GM12801 (cell line): ENCODE results near the gene ARID3A.

Experiments used
- TF ChIP-seq, protein P1 (sequence below): IDR thresholded peaks from one replicate; pipeline ENCODE4 v1.5.1; 2011; ENCODE audit warnings: control low read depth; ENCODE audit not compliant: insufficient read length; ENCODE audit errors: extremely low read depth

ARID3A gene

DNA sequence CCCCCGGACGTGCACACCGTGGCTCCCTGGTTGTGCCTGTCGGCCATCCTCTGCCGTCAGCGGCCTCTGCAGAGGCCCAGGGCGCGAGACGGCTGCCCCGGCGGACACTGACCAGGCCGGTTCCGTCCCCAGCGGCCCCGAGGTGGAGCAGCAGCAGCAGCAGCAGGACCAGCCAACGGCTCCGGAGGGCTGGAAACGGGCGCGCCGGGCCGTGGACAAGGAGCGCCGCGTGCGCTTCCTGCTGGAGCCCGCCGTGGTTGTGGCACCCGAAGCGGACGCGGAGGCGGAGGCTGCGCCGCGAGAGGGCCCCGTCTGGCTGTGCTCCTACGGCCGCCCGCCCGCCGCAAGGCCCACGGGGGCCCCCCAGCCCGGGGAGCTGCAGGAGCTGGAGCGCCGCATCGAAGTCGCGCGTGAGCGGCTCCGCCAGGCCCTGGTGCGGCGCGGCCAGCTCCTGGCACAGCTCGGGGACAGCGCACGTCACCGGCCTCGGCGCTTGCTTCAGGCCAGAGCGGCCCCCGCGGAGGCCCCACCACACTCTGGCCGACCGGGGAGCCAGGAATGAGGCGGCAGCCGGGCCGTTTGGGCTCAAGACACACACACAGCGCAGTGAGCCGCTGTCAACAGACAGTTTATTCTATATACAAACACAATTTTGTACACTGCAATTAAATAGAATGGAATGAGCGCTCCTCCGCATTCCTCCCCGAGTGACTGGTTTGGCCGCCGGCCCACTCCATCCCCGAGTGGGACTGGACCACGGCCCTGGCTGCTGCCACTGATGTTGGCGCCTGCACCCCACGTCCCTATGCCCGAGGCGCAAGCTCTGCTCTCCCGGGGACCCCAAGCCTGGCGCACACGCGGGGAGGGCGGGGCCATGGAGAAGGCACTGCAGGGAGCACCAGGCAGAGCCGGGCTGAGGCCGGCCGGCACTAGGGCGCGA lies 83.5 kb downstream of the ARID3A start:
- TF ChIP-seq, protein P1, sequence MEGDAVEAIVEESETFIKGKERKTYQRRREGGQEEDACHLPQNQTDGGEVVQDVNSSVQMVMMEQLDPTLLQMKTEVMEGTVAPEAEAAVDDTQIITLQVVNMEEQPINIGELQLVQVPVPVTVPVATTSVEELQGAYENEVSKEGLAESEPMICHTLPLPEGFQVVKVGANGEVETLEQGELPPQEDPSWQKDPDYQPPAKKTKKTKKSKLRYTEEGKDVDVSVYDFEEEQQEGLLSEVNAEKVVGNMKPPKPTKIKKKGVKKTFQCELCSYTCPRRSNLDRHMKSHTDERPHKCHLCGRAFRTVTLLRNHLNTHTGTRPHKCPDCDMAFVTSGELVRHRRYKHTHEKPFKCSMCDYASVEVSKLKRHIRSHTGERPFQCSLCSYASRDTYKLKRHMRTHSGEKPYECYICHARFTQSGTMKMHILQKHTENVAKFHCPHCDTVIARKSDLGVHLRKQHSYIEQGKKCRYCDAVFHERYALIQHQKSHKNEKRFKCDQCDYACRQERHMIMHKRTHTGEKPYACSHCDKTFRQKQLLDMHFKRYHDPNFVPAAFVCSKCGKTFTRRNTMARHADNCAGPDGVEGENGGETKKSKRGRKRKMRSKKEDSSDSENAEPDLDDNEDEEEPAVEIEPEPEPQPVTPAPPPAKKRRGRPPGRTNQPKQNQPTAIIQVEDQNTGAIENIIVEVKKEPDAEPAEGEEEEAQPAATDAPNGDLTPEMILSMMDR = no peak

DNA sequence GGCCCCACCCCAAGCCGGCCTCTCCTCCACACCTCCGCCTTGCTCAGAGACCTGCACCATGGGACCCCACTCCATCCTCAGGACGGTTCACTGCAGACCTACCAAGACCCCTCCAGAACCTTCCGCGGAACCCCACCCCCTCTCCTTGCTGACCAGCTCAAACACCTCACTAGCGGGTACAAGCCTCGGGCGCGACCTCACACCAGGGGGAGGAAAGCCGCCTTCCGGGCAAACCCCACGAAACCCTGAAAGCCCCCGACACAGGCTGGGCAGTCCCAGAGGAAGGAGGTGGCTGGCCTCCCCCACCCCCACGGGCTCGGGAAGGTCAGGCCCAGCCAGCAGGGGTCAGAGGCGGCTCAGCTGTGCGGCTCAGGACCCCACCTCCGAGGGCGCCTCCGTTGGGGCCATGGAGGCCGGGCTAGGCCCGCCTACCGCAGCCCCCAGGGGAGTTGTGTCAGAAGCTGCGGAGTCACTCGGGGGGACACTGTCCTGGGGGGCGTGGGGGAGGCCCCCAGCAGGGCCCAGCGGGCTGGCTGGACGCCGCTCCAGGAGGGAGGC lies 84.2 kb downstream of the ARID3A start:
- TF ChIP-seq, protein P1 = no peak

DNA sequence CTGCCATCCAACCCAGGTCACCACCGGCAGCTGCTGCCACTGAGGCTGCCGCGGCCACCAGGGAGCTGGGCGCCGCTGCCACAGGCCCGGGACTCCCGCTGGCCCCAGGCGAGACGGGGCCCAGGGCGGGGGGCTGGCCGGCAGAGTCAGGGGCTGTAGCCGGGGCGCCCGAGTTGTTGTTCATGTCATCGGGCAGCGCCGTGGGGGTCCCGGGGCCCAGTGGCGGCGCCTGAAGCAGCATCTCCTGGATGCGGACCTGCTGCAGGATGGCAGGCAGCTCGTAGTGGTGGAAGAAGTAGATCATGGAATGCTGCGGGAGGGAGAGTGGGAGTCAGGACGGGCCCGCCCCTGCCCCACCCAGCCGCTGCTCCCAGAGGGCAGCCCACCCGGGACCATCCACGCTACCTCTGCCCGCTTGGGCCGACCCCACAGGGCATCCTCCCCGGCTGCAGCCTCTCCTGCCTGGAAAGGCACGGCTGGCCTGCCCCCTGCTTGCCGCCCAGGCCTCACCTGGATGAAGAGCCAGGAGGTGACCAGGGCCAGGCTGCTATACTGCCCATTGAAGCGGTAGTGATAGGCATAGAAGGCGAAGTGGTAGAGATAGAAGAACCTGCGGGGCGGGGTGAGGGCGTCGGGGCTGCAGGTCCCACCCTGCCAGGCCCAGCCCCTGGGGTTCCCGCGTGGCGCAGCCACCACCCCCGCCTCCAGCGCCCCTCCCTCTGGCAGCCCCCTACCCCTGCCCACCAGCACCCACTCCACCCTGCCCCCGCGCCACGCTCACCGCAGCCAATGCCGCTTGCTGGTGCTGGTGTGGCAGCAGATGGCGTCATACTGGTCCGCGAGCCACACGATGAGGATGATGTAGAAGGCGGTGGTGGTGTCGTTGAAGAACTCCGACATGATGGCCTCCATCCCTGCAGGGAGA lies 85.0 kb downstream of the ARID3A start:
- TF ChIP-seq, protein P1 = no peak

DNA sequence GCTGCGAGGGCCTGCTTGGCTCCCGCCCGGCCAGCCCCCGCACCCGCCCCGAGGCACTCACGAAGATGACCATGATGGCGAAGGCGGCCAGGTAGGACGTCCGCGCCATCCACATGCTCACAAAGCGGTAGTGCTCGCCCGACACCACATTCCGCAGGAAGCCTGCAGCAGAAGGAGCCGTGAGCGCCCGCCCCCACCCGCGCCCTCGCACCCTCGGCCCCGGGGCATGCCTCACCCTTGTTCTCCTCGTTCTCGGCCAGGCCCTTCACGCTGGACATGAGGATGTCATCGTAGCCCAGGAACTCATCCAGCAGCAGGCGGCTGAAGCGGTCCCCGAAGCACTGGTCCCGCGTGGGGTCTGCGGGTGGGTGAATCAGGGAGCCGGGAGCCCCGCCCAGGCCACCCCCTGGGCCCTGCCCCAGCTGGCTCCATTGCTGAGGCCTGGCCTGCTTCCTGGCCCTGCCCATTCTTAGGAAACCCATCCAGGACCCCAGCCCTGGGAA lies 86.0 kb downstream of the ARID3A start:
- TF ChIP-seq, protein P1 = no peak

DNA sequence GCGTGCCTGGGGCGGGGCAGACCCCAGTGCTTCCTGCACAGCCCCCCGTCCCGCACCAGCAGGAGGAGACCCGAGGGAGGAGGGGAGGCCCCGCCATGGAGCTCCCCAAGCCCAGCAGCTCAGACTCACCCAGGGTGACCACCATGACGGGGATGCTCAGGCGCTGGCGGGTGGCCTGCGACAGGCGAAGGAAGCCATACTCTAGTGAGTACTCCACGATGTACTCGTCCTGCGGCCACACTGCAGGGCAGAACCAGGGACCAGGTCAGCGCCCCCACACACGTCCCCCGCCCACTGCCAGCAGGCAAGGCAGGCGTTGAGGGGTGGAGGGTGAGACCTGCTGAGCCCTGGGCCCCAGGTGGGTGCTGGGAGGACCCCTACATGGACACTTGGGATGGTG lies 86.5 kb downstream of the ARID3A start:
- TF ChIP-seq, protein P1 = no peak

DNA sequence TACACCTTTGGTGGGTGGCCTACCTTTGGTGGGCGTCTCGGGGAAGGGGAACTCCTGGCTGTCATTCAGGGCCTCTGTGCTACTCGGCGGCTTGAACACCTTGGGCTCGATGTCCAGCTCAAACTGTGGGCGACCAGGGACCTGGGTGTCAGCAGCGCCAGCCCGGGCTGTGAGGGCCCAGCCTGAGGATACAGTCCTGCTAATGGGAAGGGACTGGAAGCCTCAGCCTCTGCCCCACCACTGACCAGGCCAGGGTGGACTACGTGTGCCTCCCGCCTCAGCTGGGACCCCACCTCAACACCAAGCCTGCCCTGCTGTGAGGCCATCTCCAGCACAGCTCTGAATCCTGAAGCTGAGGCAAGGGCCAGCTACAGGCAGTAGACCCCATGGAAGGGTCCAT lies 87.4 kb downstream of the ARID3A start:
- TF ChIP-seq, protein P1 = no peak
